Ovary (tissue), 9 donors: Measurements from ENCODE around the gene CCDC60. TPM values are rescaled to one million over a fixed set of nuclear protein-coding genes. Genes with fewer than 3 reads are reported as not detected.

Experiments used
- DNase-seq, 5 donors: peaks; one replicate each; pipeline ENCODE4 v3.0.0-alpha.2; 2019 to 2020
- H3K27ac ChIP-seq, 2 donors: fragments of 200-600 bp; one replicate each; pipeline versions ENCODE4 v1.5.1 to v1.8.0; 2019 to 2022
- H3K27me3 ChIP-seq: fragments of 200-600 bp; one replicate; pipeline ENCODE4 v1.8.0; 2022
- H3K36me3 ChIP-seq: fragments of 200-600 bp; sonication (generic); one replicate; pipeline ENCODE4 v1.5.1; 2019
- H3K4me1 ChIP-seq: one replicate; pipeline ENCODE4 v1.8.1; 2013; ENCODE audit warnings: mild to moderate bottlenecking, moderate library complexity; ENCODE audit not compliant: insufficient read depth
- H3K4me3 ChIP-seq: fragments of 200-600 bp; sonication (generic); one replicate; pipeline ENCODE4 v1.5.1; 2017
- H3K9me3 ChIP-seq, 2 donors: fragments of 200-600 bp in 1 of 2; sonication (generic) in 1 of 2; one replicate each; pipeline versions ENCODE4 v1.5.1 to v1.8.1; 2013 to 2019; ENCODE audit warnings: mild to moderate bottlenecking in 1 of 2, moderate library complexity in 1 of 2
- CTCF ChIP-seq, 3 donors: fragments of 450-650 bp in 2 of 3; fragments of 200-600 bp in 1 of 3; IDR thresholded peaks; one replicate each; pipeline versions ENCODE4 v1.5.1 to v1.8.0; 2016 to 2022; ENCODE audit warnings: antibody characterized with exemption in 3 of 3, mild to moderate bottlenecking in 1 of 3
- EP300 ChIP-seq: sonication (generic); formaldehyde crosslinking; IDR thresholded peaks from one replicate; pipeline ENCODE4 v1.6.1; 2017; ENCODE audit warnings: antibody characterized with exemption
- POLR2A ChIP-seq: fragments of 450-650 bp; IDR thresholded peaks from one replicate; pipeline ENCODE4 v1.6.1; 2017; ENCODE audit warnings: antibody characterized with exemption, mild to moderate bottlenecking, moderate library complexity
- WGBS, 3 donors: extraction: QIAGEN DNeasy Blood & Tissue Kit in 1 of 3; methylation state at CpG; one replicate each; pipeline versions ENCODE4 v1.1.5 to v1.1.7; 2013 to 2017; 5-methylcytosine and 5-hydroxymethylcytosine counted together
- intact Hi-C, 4 donors: fragments of 100-400 bp; cut with DNase I; formaldehyde crosslinking; loops; one replicate each; pipeline versions ENCODE4 v1.11.0 to v1.15.1; 2022 to 2023
- polyA plus RNA-seq, 2 donors: library from polyadenylated mRNA; stranded (reverse); fragments of 200-250 nt in 1 of 2; fragments of 350-450 nt in 1 of 2; fragmentation: Illumina TruSeq in 1 of 2; extraction: RNeasy Lipid Tissue Mini Kit (QIAGEN cat#74804) in 1 of 2; gene quantifications; one replicate each; pipeline ENCODE4 v1.2.3, GENCODE V29; 2013 to 2014
- total RNA-seq, 7 donors: library from RNA; depleted of rRNA in 2 of 7; stranded (reverse); fragments of >200 nt in 2 of 7; fragmentation: NEBNext Ultra II Directional in 3 of 7; extraction: Animal tissue kit (Norgen Biotek cat#: 25700) in 3 of 7; gene quantifications; one replicate each; pipeline versions ENCODE4 v1.1.0 to v1.2.4, GENCODE V29; 2016 to 2023
- donor health status: DM: no; HTN: no; CAD: no; lungs with moderate emphysema.
- donor health status: DM: no; HTN: no; CAD: no.
- donor health status: Bipolar disorder and iron deficiency.
- donor health status: DM: yes; HTN: yes; CAD: no.
- donor health status: DM: no; HTN: no; CAD: no.
- donor health status: DM: yes; HTN: yes; CAD: no.

The CCDC60 gene
- total and polyA plus RNA-seq, 9 donors = 0.32 to 9.1 (median 0.59) TPM; not detected in 3

- no peaks in the 10 kb centered on the region for H3K27me3 ChIP-seq
- H3K4me1 ChIP-seq = no peaks in the 10 kb centered on the region
- H3K4me3 ChIP-seq = no peak overlapping the region
- no peaks in the 10 kb centered on the region for H3K9me3 ChIP-seq
- intact Hi-C loops = no loop called here
- no peak for DNase-seq
- TF ChIP-seq CTCF (IDR thresholded peaks at IDR 0.05) (no peak), POLR2A (no peak), EP300 (no peak)
- 34 to 40% (median 38%) methylated on average over 8 of the region's 8 CpGs for WGBS, 3 donors
- H3K36me3 ChIP-seq = no peaks in the 10 kb centered on the region
- no peak overlapping the region for H3K27ac ChIP-seq
Observed at GRCh38 chr12:119512772-119513497, 178.4 kb downstream of the CCDC60 start.

- no peak overlapping the region for H3K4me3 ChIP-seq
- H3K27me3 ChIP-seq = no peaks in the 10 kb centered on the region
- DNase-seq = no peak
- H3K4me1 ChIP-seq = no peaks in the 10 kb centered on the region
- no peaks in the 10 kb centered on the region for H3K9me3 ChIP-seq
- H3K27ac ChIP-seq = no peak overlapping the region
- H3K36me3 ChIP-seq = no peaks in the 10 kb centered on the region
- intact Hi-C loops = no loop called here
- WGBS, 3 donors = 28 to 44% (median 33%) methylated on average over 1 of the region's 1 CpG
- no peak for TF ChIP-seq CTCF (IDR thresholded peaks at IDR 0.05)
- no peak for TF ChIP-seq EP300
- TF ChIP-seq POLR2A = no peak
Observed at GRCh38 chr12:119528241-119528640, 193.7 kb downstream of the CCDC60 start.

- no peak for DNase-seq
- intact Hi-C loops = loop anchor here in 1 of 4 donors (5.0 kb wide), 1 partner anchor 423 kb away; no protein-coding TSS in a partner anchor
- Histone ChIP-seq H3K4me1 (no peaks in the 10 kb centered on the region), H3K27me3 (no peaks in the 10 kb centered on the region), H3K4me3 (no peak overlapping the region), H3K9me3 (no peaks in the 10 kb centered on the region), H3K36me3 (no peaks in the 10 kb centered on the region), H3K27ac (no peak overlapping the region)
- 85 to 97% (median 90%) methylated on average over 3 of the region's 3 CpGs for WGBS, 3 donors
- no peak for TF ChIP-seq POLR2A
- TF ChIP-seq EP300 = no peak
- no peak for TF ChIP-seq CTCF (IDR thresholded peaks at IDR 0.05)
Observed at GRCh38 chr12:119540476-119540875, 205.9 kb downstream of the CCDC60 start.

GRCh38 chr12:119544765-119545625, 210.5 kb downstream of the CCDC60 start:
- Histone ChIP-seq H3K4me1 (no peaks in the 10 kb centered on the region), H3K4me3 (no peak overlapping the region), H3K36me3 (no peaks in the 10 kb centered on the region), H3K27me3 (no peaks in the 10 kb centered on the region), H3K27ac (no peak overlapping the region), H3K9me3 (no peaks in the 10 kb centered on the region)
- TF ChIP-seq POLR2A (no peak), CTCF (IDR thresholded peaks at IDR 0.05) (peak; percentile 48 to 61 (median 53))
- peak; percentile 28 to 56 (median 37) for DNase-seq
- intact Hi-C loops = loop anchor here in 1 of 4 donors (5.0 kb wide), 1 partner anchor 428 kb away; no protein-coding TSS in a partner anchor
- WGBS, 3 donors = 39 to 45% (median 44%) methylated on average over 9 of the region's 9 CpGs
